Upper lobe of left lung (tissue), 6 donors: ENCODE results near the gene PDILT. TPM values are rescaled to one million over a fixed set of nuclear protein-coding genes. Genes with fewer than 3 reads are reported as not detected.

Source experiments
- ATAC-seq, 2 donors: fragments of 200-7000 bp; cut with Tn5 transposase; one replicate each; pipeline ENCODE4 v1.9.1; 2022; ENCODE audit warnings: mild to moderate bottlenecking in 2 of 2, moderate library complexity in 2 of 2; ENCODE audit not compliant: low FRiP score in 2 of 2
- DNase-seq, 2 donors: peaks; one replicate each; pipeline ENCODE4 v3.0.0-alpha.2; 2019 to 2020
- H3K27ac ChIP-seq, 4 donors: fragments of 200-600 bp; sonication (generic); one replicate each; pipeline ENCODE4 v1.5.1; 2016 to 2019
- H3K27me3 ChIP-seq, 4 donors: fragments of 200-600 bp; sonication (generic); one replicate each; pipeline ENCODE4 v1.5.1; 2017 to 2019
- H3K36me3 ChIP-seq, 4 donors: fragments of 200-600 bp; sonication (generic); one replicate each; pipeline ENCODE4 v1.5.1; 2016 to 2019
- H3K4me1 ChIP-seq, 4 donors: fragments of 200-600 bp; sonication (generic); one replicate each; pipeline ENCODE4 v1.5.1; 2018 to 2019
- H3K4me3 ChIP-seq, 4 donors: fragments of 200-600 bp; sonication (generic); one replicate each; pipeline ENCODE4 v1.5.1; 2017 to 2019; ENCODE audit warnings: mild to moderate bottlenecking in 2 of 4, moderate library complexity in 1 of 4
- H3K9me3 ChIP-seq, 4 donors: fragments of 200-600 bp; sonication (generic); one replicate each; pipeline ENCODE4 v1.5.1; 2018 to 2019
- CTCF ChIP-seq, 6 experiments: fragments of 450-650 bp in 4 of 6; fragments of 200-600 bp in 2 of 6; sonication (generic) in 2 of 6; IDR thresholded peaks; one replicate each; pipeline ENCODE4 v1.5.1; 2016 to 2019; ENCODE audit warnings: antibody characterized with exemption in 6 of 6
- EP300 ChIP-seq, 4 donors: sonication (generic); formaldehyde crosslinking; IDR thresholded peaks; one replicate each; pipeline ENCODE4 v1.5.1; 2017; ENCODE audit warnings: antibody characterized with exemption in 4 of 4, control low read depth in 2 of 4
- POLR2A ChIP-seq, 4 donors: fragments of 450-650 bp; IDR thresholded peaks; one replicate each; pipeline ENCODE4 v1.5.1; 2016 to 2017; ENCODE audit warnings: antibody characterized with exemption in 4 of 4, mild to moderate bottlenecking in 2 of 4
- POLR2AphosphoS5 ChIP-seq, 2 donors: sonication (generic); formaldehyde crosslinking; IDR thresholded peaks; one replicate each; pipeline ENCODE4 v1.5.1; 2017; ENCODE audit warnings: antibody characterized with exemption in 2 of 2
- WGBS, 2 donors: methylation state at CpG; one replicate each; pipeline ENCODE4 v1.1.5; 2017 to 2018; 5-methylcytosine and 5-hydroxymethylcytosine counted together
- total RNA-seq, 6 donors: library from RNA; depleted of rRNA in 4 of 6; stranded (reverse); fragments of >200 nt in 4 of 6; gene quantifications; one replicate each; pipeline versions ENCODE4 v1.1.0 to v1.2.1, GENCODE V29; 2016 to 2021
- donor health status: DM: no; HTN: no; CAD: no; lungs with moderate emphysema.
- donor health status: DM: no; HTN: yes; CAD: no; lungs with severe emphysema.

Gene PDILT
- total RNA-seq, 6 donors from 2014 or later = not detected

GRCh38 chr16:20396846-20397467, 7.6 kb downstream of the PDILT start:
- no peak for ATAC-seq
- no peaks in the 10 kb centered on the region for H3K36me3 ChIP-seq
- no peak overlapping the region for H3K4me3 ChIP-seq
- no peak for TF ChIP-seq EP300 (IDR thresholded peaks at IDR 0.05)
- TF ChIP-seq POLR2A (IDR thresholded peaks at IDR 0.05) = no peak
- TF ChIP-seq POLR2AphosphoS5 (IDR thresholded peaks at IDR 0.05) = no peak
- TF ChIP-seq CTCF (IDR thresholded peaks at IDR 0.05) = no peak
- WGBS, 2 donors = 91 to 96% methylated on average over 7 of the region's 7 CpGs
- no peak for DNase-seq
- H3K9me3 ChIP-seq = no peaks in the 10 kb centered on the region
- H3K4me1 ChIP-seq = peaks cover 0 to 13% (median 6%) of the 10 kb centered on the region in 4 donors
- no peaks in the 10 kb centered on the region for H3K27me3 ChIP-seq
- H3K27ac ChIP-seq = no peak overlapping the region

GRCh38 chr16:20395946-20396345, 8.6 kb downstream of the PDILT start:
- Histone ChIP-seq H3K4me1 (peaks cover 0 to 13% (median 6%) of the 10 kb centered on the region in 4 donors), H3K27ac (no peak overlapping the region), H3K36me3 (no peaks in the 10 kb centered on the region), H3K4me3 (no peak overlapping the region), H3K27me3 (no peaks in the 10 kb centered on the region), H3K9me3 (no peaks in the 10 kb centered on the region)
- ATAC-seq (no peak), DNase-seq (no peak)
- WGBS, 2 donors = 89 to 96% methylated on average over 2 of the region's 2 CpGs
- TF ChIP-seq POLR2AphosphoS5 (IDR thresholded peaks at IDR 0.05) (no peak), EP300 (IDR thresholded peaks at IDR 0.05) (no peak), CTCF (IDR thresholded peaks at IDR 0.05) (no peak), POLR2A (IDR thresholded peaks at IDR 0.05) (no peak)

- no peaks in the 10 kb centered on the region for H3K27me3 ChIP-seq
- DNase-seq (no peak), ATAC-seq (no peak)
- H3K4me1 ChIP-seq = peaks cover 0 to 13% (median 6%) of the 10 kb centered on the region in 4 donors
- H3K4me3 ChIP-seq = no peak overlapping the region
- no peaks in the 10 kb centered on the region for H3K36me3 ChIP-seq
- TF ChIP-seq CTCF (IDR thresholded peaks at IDR 0.05) (no peak), EP300 (IDR thresholded peaks at IDR 0.05) (no peak), POLR2A (IDR thresholded peaks at IDR 0.05) (no peak), POLR2AphosphoS5 (IDR thresholded peaks at IDR 0.05) (no peak)
- no peaks in the 10 kb centered on the region for H3K9me3 ChIP-seq
- no peak overlapping the region for H3K27ac ChIP-seq
- 34 to 46% methylated on average over 2 of the region's 2 CpGs for WGBS, 2 donors
These were observed 10.5 kb downstream of the PDILT start for GRCh38 chr16:20393801-20394577.

GRCh38 chr16:20391045-20391444, 13.5 kb downstream of the PDILT start:
- H3K27ac ChIP-seq = no peak overlapping the region
- H3K9me3 ChIP-seq = no peaks in the 10 kb centered on the region
- H3K4me1 ChIP-seq = peaks cover 1 to 13% (median 6%) of the 10 kb centered on the region in 4 donors
- no peak for ATAC-seq
- TF ChIP-seq POLR2A (IDR thresholded peaks at IDR 0.05) = no peak
- no peak for TF ChIP-seq EP300 (IDR thresholded peaks at IDR 0.05)
- no peak for TF ChIP-seq POLR2AphosphoS5 (IDR thresholded peaks at IDR 0.05)
- no peak for TF ChIP-seq CTCF (IDR thresholded peaks at IDR 0.05)
- 95% methylated on average over 5 of the region's 5 CpGs for WGBS, 2 donors
- H3K4me3 ChIP-seq = no peak overlapping the region
- no peaks in the 10 kb centered on the region for H3K36me3 ChIP-seq
- no peaks in the 10 kb centered on the region for H3K27me3 ChIP-seq
- DNase-seq = no peak
